ENCODE results near the gene CAMK1G.

Gene CAMK1G

GRCh38 chr1:209635850-209636249 is 52.3 kb downstream of the CAMK1G start:
- no peak for DNase-seq (ENCODE audit: low read depth)

- DNase-seq (ENCODE audit: low read depth) = no peak
Measured at GRCh38 chr1:209641832-209642172, 58.3 kb downstream of the CAMK1G start.

DNA sequence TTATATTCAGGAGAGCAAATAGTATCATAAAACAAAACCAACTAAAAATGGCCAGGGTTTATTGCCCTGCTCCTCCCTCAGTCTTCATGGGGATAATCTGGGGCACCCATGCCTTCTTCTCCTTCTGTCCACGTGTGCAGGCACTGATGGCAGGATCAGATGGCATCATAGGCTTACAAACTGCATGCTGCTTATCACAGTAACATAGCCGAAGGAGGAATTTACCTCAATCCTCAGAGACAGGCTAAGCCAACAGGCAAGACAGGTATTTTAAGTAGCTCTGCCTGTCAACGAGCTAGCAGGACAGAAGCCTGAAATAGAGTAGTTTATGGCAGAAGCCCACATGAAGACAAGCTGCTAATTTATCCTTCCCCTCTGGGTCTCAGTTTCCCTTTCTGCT is 59.3 kb downstream of the CAMK1G start:
- DNase-seq (ENCODE audit: low read depth) = no peak

DNA sequence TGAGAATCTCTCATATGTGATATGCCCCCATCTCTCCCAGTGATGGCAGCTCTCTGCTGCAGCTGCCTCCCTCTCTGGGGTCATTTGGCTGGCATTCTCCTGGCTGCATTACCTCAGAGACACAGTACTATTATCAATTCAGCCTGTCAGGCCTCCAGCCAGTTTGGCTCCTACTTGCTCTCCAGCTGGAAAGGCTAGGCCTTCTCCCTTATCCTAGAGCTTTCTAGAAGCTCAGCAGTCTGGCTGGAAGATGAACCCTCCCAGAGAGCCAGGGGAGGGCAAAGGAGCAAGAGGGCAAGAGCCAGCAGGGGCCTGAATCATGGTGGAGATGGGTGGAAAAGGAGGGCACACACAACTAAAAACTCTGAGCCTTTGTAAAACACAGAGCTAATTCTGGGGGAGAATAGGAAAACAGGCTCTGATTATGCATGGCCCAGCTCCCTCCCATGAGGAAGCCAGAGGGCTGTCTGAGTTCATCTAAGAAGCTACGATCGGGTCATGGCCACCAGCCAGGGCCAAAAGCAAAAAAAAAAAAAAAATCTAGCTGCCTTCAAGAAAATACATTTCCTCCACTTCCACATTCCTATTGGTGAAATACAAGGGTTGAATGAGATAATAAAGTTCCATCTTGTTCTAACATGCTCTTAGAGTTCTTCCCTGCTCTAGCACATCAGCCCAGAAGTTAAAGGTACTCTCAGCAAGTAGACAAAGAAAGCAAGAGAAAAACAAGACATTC is 59.9 kb downstream of the CAMK1G start:
- no peak for DNase-seq (ENCODE audit: low read depth)

GRCh38 chr1:209645574-209646452 is 62.3 kb downstream of the CAMK1G start:
- DNase-seq (ENCODE audit: low read depth) = no peak

- no peak for DNase-seq (ENCODE audit: low read depth)
Measured at GRCh38 chr1:209646558-209646957, 63.0 kb downstream of the CAMK1G start.

DNA sequence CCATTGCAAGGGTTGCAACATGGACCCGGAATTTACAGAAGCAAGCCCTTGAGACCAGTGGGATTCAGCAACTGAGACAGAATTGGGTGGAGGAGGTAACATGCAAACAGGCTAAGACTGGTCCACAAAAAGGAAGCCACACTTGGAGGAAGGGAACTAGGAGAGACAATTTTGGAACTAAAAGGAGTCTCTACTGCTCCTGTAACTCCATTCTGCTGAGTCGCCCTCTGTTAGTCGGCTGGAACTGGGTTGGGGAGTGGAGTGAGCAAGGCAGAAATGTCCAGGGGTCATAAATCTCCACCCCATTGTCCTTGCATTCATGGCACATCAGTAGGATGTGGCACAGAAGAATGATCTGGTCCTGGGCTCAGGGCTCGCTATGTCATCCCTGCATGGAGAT is 63.6 kb downstream of the CAMK1G start:
- DNase-seq (ENCODE audit: low read depth) = no peak

GRCh38 chr1:209648346-209648745 is 64.8 kb downstream of the CAMK1G start:
- no peak for DNase-seq (ENCODE audit: low read depth)

DNA sequence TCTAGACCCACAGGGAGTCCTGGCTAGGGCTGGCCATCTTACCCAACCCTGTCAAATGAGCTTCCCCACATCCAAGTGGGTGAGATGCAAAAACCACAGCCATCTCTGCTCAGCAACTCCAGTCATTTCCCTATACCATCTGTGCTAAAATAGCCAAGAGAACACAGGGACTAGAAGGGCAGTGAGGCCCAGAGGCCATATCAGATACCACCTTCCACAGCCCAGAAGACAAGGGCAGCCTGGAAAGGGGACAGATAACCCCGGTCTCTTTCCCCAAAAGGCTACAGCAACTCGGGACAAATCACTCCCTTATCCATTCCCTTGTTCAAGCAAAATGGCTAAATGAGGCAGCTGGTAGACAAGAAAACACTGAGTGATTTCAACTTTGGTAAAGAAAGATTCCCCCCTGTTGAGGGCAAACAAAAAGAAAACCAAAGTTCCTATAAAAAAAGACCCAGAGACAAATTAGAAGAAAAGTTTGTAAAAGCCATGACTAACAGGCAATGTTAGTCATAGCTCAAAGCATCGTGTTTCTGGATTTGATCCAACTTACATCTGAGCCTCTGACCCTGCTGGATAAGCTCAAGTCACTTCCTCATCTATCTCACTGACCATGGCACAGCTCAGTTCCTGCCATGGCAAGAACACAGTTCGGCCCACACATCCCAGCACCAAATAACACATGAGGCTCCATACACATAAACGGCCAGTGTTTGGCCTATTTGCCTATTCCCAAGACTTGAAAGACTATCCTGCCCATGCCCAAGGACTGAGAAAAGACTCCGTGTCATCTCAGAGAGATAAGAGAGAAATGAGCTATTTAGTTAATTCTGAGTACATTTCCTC is 65.6 kb downstream of the CAMK1G start:
- DNase-seq (ENCODE audit: low read depth) = no peak

GRCh38 chr1:209650454-209650853 is 66.9 kb downstream of the CAMK1G start:
- DNase-seq (ENCODE audit: low read depth) = no peak

- DNase-seq (ENCODE audit: low read depth) = peak; percentile 21
Measured at GRCh38 chr1:209651138-209651587, 67.6 kb downstream of the CAMK1G start.

- DNase-seq (ENCODE audit: low read depth) = no peak
Measured at GRCh38 chr1:209652121-209652735, 68.7 kb downstream of the CAMK1G start, which contains the start of gene LAMB3. Gene LAMB3, minus strand, starts transcription at chr1:209652425. Its CDS starts 1,481 bp downstream, at chr1:209650944.

DNA sequence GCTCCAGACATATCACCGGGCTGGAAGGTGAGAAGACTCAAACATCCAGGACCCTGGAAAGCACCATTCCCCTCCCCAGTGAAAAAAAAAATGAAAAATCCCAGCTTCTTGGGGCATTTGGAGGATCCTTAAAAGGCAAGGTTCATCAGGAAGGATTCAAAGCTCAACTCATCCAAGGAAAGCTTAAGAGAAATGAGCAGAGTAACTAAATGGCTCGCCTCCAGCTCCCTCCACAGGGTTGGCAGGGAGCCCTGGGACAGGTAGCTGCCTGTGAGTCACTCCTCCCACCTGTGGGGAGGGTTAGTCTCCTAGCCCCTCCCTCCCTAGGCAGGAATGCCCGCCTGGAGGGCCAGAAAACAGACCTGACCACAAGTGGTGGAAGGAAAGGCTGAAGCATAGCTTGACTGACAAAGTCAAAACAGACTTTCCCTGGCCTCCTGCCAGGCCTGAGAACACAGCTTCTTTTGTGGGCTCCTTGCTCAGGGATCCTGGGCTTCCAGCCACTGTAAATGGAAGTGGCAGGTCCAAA is 69.4 kb downstream of the CAMK1G start:
- DNase-seq (ENCODE audit: low read depth) = peak; percentile 32

GRCh38 chr1:209653915-209654351 is 70.4 kb downstream of the CAMK1G start:
- DNase-seq (ENCODE audit: low read depth) = no peak

GRCh38 chr1:209655411-209656231 is 72.1 kb downstream of the CAMK1G start:
- no peak for DNase-seq (ENCODE audit: low read depth)

DNA sequence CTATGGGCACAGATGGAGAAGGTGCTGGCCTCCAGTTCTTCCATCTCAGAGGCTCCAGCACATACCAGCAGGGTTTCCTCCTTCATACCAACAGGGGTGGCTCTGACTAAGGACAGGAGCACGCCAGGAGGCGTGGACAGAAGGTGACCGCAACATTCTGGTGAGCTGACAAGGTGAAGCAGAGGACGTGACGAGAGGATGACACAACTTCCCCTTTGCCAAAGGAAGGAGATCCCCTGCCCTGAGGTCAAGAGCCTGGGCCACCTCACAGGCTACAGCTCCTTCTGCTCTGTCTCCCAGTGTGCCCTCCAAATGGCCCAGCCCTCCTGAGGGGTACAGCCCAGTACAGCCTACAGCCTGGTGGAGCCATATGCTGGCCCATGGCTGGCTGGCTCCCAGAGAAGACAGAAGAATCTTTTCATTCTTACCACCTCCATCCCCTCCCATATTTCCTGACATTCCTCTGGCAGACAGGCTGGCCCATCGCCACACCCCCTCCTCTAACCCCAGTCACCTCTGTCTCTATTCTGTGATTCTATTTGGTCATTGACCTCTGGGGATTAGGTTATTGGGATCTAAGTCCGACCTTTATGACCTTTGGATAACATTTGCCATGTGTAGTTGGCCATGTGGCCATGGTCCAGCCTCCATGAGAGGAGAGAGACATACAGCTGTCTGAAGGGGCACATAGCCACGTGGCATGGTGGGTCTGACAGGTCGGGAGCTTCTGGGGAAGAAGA is 73.8 kb downstream of the CAMK1G start:
- DNase-seq (ENCODE audit: low read depth) = no peak

DNA sequence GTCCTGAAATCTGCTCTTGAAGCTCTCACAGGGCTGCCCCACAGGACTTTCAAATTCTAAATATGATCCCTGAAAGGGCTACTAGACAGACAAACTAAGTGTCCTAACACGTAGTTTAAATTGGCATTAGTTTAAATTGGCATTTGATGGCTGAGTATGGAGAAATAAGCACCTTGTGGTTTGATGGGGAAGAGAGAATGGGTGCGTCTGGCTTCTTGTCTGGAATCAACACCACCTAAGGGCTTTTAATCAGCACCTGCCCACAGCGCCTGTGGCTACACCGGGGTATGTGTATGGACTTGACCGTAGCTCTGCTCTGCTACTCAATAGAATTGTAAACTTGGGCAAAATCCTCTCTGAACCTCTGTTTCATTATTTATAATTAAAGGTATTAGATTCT is 74.4 kb downstream of the CAMK1G start:
- no peak for DNase-seq (ENCODE audit: low read depth)

- no peak for DNase-seq (ENCODE audit: low read depth)
Measured at GRCh38 chr1:209659909-209660308, 76.4 kb downstream of the CAMK1G start.

DNA sequence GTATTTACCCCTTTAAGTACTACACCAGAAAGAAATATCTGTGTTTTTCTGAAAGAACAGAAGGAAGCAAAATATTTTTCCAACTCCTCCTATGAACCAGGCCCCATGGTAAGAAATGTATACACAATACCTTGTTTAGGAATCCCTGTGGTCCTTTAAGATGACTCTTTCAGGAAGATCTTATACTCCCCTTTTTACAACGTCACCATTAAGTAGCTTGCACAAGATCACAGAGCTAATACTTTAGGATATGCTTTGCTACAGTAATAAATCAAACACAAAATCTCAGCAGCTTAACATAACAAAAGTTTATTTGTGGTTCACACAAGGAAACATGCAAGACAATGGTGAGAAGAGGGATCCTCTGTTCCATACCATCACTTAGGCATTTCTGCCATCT is 77.6 kb downstream of the CAMK1G start:
- no peak for DNase-seq (ENCODE audit: low read depth)

GRCh38 chr1:209662879-209663327 is 79.4 kb downstream of the CAMK1G start:
- DNase-seq (ENCODE audit: low read depth) = no peak
